Measurements from ENCODE around the gene FIGNL2. TPM values are rescaled to one million over a fixed set of nuclear protein-coding genes. Genes with fewer than 3 reads are reported as not detected.

FIGNL2 gene
- total and polyA plus RNA-seq, 2 experiments from 2014 or later: 1.1 to 5.2 TPM

GRCh38 chr12:51866324-51866723 lies 17.8 kb upstream of the FIGNL2 start (continued):
- TF ChIP-seq REST (IDR thresholded peaks at IDR 0.05; ENCODE audit: unreplicated experiment): no peak
- no peak for TF ChIP-seq ZNF114 (CRISPR knock-in tag; IDR thresholded peaks at IDR 0.05)

GRCh38 chr12:51865757-51866270 lies 17.3 kb upstream of the FIGNL2 start:
- DNase-seq (ENCODE audit: low spot score) (peak; percentile 80), ATAC-seq (no peak; the same call in 2 of the 3 replicates)
- peaks cover 45% of the 10 kb centered on the region for H3F3A ChIP-seq (replicated peaks; ENCODE audit: low read depth)
- H3K9me2 ChIP-seq (ENCODE audit: insufficient read depth): no peaks in the 10 kb centered on the region
- H3K4me2 ChIP-seq: peak overlapping the region; percentile 97
- 0 out of 2 replicates have a peak overlapping the region, but pooled peaks have one; percentile 41 for H3K27ac ChIP-seq (ENCODE audit: low read depth)
- no peaks in the 10 kb centered on the region for H3K36me3 Mint-ChIP-seq (ENCODE audit: low read depth)
- H3K27me3 ChIP-seq (ENCODE audit: insufficient read depth): peaks cover 58% of the 10 kb centered on the region
- H3K36me3 ChIP-seq (ENCODE audit: insufficient read depth): no peaks in the 10 kb centered on the region
- no peak overlapping the region for H3K27ac Mint-ChIP-seq
- peaks cover 75% of the 10 kb centered on the region for H3K4me1 ChIP-seq (ENCODE audit: insufficient read depth)
- peak overlapping the region; percentile 81; the same call in 1 of the 2 replicates for H2AFZ ChIP-seq
- no peaks in the 10 kb centered on the region; the same call in 2 of the 3 replicates for H3K9me3 Mint-ChIP-seq
- peak overlapping the region; percentile 67 for H3K4me3 ChIP-seq
- H3K27me3 Mint-ChIP-seq (ENCODE audit: insufficient read depth, low read depth, poor library complexity): peaks cover 44% of the 10 kb centered on the region
- peaks cover 72% of the 10 kb centered on the region for H3K4me1 Mint-ChIP-seq
- TF ChIP-seq CREB1 (CRISPR knock-in tag; IDR thresholded peaks at IDR 0.05; ENCODE audit: low read depth) (no peak), ZNF114 (CRISPR knock-in tag; IDR thresholded peaks at IDR 0.05) (no peak), EZH2 (IDR thresholded peaks at IDR 0.05; ENCODE audit: low read depth, unreplicated experiment) (no peak), REST (IDR thresholded peaks at IDR 0.05; ENCODE audit: unreplicated experiment) (no peak)
- H4K20me1 ChIP-seq (replicated peaks; ENCODE audit: insufficient read depth): no peaks in the 10 kb centered on the region
- H3K4me3 Mint-ChIP-seq: peak overlapping the region; percentile 38; the same call in 1 of the 3 replicates
- H3K79me2 ChIP-seq (replicated peaks; ENCODE audit: insufficient read depth): no peaks in the 10 kb centered on the region
